ENCODE results near the gene ANKRD65. TPM values are rescaled to one million over a fixed set of nuclear protein-coding genes. Genes with fewer than 3 reads are reported as not detected.
"Not testable (repeated sequence)": the region's sequence is repeated elsewhere in the genome, so short reads cannot be mapped to it uniquely, and the experiment has no call there.

The ANKRD65 gene
- total and polyA plus RNA-seq, 2 experiments from 2014 or later: 0.32 to 0.60 TPM

GRCh38 chr1:1387098-1388077, 33.7 kb downstream of the ANKRD65 start:
- Histone ChIP-seq H3K4me3 (no peak overlapping the region), H3K36me3 (peaks cover 55% of the 10 kb centered on the region), H3K27ac (no peak overlapping the region), H3K4me1 (ENCODE audit: low read depth) (no peaks in the 10 kb centered on the region), H3K9me3 (ENCODE audit: low read depth) (no peaks in the 10 kb centered on the region), H3K27me3 (no peaks in the 10 kb centered on the region)
- TF ChIP-seq, protein P1, sequence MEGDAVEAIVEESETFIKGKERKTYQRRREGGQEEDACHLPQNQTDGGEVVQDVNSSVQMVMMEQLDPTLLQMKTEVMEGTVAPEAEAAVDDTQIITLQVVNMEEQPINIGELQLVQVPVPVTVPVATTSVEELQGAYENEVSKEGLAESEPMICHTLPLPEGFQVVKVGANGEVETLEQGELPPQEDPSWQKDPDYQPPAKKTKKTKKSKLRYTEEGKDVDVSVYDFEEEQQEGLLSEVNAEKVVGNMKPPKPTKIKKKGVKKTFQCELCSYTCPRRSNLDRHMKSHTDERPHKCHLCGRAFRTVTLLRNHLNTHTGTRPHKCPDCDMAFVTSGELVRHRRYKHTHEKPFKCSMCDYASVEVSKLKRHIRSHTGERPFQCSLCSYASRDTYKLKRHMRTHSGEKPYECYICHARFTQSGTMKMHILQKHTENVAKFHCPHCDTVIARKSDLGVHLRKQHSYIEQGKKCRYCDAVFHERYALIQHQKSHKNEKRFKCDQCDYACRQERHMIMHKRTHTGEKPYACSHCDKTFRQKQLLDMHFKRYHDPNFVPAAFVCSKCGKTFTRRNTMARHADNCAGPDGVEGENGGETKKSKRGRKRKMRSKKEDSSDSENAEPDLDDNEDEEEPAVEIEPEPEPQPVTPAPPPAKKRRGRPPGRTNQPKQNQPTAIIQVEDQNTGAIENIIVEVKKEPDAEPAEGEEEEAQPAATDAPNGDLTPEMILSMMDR (IDR thresholded peaks at IDR 0.05; ENCODE audit: low read depth, low read length): no peak
- no peak for DNase-seq (ENCODE audit: low read depth in 1 of 2, low spot score in 1 of 2)

DNA sequence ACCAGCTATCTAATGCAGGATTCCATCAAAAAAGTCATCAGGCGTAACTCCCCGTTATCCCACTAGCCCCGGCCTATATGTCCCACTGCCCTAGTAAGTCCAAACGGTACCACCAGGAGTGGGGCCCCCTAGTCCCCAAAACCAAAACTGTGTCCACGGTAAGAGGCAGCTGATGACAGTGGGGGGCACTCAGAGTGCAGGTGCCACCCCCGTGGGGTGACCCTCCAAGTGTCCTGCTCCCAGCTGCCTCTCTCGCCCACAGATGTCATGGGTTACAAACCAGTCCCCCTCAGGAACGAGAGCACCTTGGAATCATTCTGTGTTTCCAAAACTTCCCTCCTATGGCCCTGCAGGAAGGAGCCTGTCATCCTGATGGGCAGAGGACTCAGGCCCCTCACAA, 35.1 kb downstream of the ANKRD65 start:
- no peaks in the 10 kb centered on the region for H3K9me3 ChIP-seq (ENCODE audit: low read depth)
- TF ChIP-seq, protein P1 (IDR thresholded peaks at IDR 0.05; ENCODE audit: low read depth, low read length): no peak
- no peak for DNase-seq (ENCODE audit: low read depth in 1 of 2, low spot score in 1 of 2)
- no peaks in the 10 kb centered on the region for H3K4me1 ChIP-seq (ENCODE audit: low read depth)
- no peak overlapping the region for H3K4me3 ChIP-seq
- H3K27ac ChIP-seq: no peak overlapping the region
- H3K27me3 ChIP-seq: no peaks in the 10 kb centered on the region
- H3K36me3 ChIP-seq: peaks cover 41% of the 10 kb centered on the region

GRCh38 chr1:1385339-1385738, 35.7 kb downstream of the ANKRD65 start:
- not testable (repeated sequence) for H3K4me1 ChIP-seq (ENCODE audit: low read depth); DNase-seq (ENCODE audit: low read depth in 1 of 2, low spot score in 1 of 2); H3K4me3 ChIP-seq; H3K27ac ChIP-seq; H3K27me3 ChIP-seq; H3K9me3 ChIP-seq (ENCODE audit: low read depth)
- H3K36me3 ChIP-seq: peaks cover 35% of the 10 kb centered on the region

GRCh38 chr1:1381294-1381693, 39.8 kb downstream of the ANKRD65 start:
- H3K27me3 ChIP-seq: no peaks in the 10 kb centered on the region
- no peak overlapping the region for H3K27ac ChIP-seq
- TF ChIP-seq, protein P1 (IDR thresholded peaks at IDR 0.05; ENCODE audit: low read depth, low read length): no peak
- peaks cover 3% of the 10 kb centered on the region for H3K36me3 ChIP-seq
- H3K9me3 ChIP-seq (ENCODE audit: low read depth): no peaks in the 10 kb centered on the region
- H3K4me3 ChIP-seq: no peak overlapping the region
- no peak for DNase-seq (ENCODE audit: low read depth in 1 of 2, low spot score in 1 of 2)
- no peaks in the 10 kb centered on the region for H3K4me1 ChIP-seq (ENCODE audit: low read depth)

DNA sequence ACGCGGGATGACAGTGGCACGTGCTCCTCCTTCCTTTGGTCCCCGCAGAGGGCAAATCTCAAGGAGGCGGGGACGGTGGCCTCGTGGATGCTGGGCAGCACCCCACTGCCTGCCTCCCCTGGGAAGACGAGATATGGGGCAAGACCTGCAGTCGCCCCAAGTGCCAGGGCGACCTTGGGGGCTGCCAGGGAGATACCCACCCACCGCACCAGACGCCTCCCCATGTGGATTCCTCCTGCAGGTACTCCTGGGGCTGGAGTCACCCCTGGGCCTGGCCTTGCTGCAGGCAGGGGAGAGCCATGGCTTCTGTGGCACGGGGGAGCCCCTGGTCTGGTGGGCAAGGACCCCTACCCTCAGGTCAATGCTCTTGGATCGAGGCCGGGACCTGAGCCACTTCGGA, 40.2 kb downstream of the ANKRD65 start:
- Histone ChIP-seq H3K4me3 (no peak overlapping the region), H3K27ac (no peak overlapping the region), H3K4me1 (ENCODE audit: low read depth) (no peaks in the 10 kb centered on the region), H3K36me3 (no peaks in the 10 kb centered on the region), H3K9me3 (ENCODE audit: low read depth) (no peaks in the 10 kb centered on the region), H3K27me3 (no peaks in the 10 kb centered on the region)
- TF ChIP-seq, protein P1 (IDR thresholded peaks at IDR 0.05; ENCODE audit: low read depth, low read length): no peak
- DNase-seq (ENCODE audit: low read depth in 1 of 2, low spot score in 1 of 2): no peak

DNA sequence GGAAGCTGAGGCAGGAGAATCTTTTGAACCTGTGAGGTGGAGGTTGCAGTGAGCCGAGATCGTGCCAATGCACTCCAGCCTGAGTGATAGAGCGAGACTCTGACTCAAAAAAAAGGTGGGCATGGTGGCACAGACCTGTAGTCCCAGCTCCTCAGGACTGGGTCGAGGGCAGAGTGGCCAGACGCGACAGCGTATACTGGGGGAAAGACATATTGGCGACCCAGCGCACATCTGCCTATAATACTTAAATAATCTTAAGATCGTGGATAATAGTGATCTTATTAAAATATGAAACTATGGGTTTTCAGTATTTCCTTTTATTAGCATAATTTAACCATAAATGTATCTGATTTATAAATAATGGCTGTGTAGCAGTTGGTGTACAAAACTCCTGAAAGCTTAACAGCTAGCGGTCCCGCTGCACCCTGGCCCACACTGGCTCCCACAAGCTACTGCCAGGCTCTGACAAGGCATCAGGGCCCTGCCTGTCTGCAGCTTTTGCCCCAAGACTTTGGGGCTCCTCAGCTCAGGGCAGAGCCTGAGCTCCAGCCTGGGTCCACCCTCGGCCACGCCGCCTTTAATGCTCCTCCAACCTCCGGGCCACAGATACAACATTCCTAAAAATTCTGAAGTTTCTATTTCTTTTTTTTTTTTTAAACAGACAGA, 43.4 kb downstream of the ANKRD65 start:
- Histone ChIP-seq H3K4me1 (ENCODE audit: low read depth) (peaks cover 5% of the 10 kb centered on the region), H3K36me3 (peaks cover 4% of the 10 kb centered on the region), H3K27ac (no peak overlapping the region), H3K9me3 (ENCODE audit: low read depth) (no peaks in the 10 kb centered on the region), H3K27me3 (no peaks in the 10 kb centered on the region), H3K4me3 (no peak overlapping the region)
- TF ChIP-seq, protein P1 (IDR thresholded peaks at IDR 0.05; ENCODE audit: low read depth, low read length): no peak
- no peak for DNase-seq (ENCODE audit: low read depth in 1 of 2, low spot score in 1 of 2)
